ENCODE data around the gene PSMF1.

Gene PSMF1

DNA sequence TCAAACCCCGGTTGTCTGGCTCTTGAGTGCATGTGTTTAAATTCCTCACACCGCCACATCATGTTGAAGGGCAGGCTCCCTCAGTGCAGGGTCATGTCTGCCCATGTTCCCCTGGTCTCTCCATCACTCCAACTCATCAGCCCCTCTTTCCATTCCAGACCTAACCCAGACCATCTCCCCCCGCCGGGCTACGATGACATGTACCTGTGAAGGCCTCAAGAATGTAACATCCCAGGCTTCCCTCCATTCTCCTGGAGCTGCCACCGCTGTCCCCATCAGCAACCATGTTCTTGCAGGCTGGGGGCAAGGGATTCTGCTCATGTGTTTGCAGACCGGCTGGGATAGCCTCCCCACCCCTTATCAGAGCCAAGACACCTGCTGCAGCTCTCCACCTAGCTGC is 46.5 kb downstream of the PSMF1 start:
- no peak for DNase-seq (ENCODE audit: low spot score)

DNA sequence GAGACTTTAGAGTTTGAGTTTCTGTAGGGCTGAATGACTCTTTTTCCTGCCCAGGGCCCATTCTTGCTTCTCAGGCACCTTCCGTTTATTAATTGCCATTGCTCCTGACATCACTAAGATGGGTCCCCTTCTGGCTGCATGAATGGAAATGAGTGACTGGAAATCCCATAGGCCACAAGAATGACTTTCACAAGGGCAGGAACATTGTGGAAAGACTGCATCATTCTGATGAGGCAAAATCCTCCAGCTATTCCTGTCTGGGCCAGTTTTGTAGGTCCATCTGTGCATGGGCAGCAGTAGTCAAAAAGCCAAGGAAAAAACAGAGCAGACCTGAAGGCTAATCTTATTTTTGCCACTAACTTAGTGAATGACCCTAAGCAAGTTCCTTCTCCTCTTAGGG is 47.1 kb downstream of the PSMF1 start:
- no peak for DNase-seq (ENCODE audit: low spot score)

DNA sequence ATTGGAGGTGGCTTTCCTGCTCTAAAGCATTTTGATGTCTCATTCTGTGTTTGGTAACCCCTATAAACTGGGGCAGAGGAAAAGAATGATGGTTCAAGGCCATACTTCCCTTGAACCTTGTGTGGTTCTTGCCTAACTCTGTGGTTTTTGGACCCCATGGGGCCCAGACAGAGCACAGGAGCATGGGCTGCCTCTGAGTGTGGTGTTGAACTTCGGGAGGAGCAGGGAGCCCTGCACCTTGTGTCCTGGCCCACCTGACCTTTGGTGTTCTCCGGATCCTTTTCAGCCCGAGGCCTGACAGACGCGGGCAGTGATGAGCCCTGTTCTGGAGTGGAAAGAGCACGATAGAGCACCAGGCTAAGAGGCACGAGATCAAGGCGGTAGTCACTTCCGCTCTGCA is 47.5 kb downstream of the PSMF1 start:
- DNase-seq (ENCODE audit: low spot score), result no peak

DNA sequence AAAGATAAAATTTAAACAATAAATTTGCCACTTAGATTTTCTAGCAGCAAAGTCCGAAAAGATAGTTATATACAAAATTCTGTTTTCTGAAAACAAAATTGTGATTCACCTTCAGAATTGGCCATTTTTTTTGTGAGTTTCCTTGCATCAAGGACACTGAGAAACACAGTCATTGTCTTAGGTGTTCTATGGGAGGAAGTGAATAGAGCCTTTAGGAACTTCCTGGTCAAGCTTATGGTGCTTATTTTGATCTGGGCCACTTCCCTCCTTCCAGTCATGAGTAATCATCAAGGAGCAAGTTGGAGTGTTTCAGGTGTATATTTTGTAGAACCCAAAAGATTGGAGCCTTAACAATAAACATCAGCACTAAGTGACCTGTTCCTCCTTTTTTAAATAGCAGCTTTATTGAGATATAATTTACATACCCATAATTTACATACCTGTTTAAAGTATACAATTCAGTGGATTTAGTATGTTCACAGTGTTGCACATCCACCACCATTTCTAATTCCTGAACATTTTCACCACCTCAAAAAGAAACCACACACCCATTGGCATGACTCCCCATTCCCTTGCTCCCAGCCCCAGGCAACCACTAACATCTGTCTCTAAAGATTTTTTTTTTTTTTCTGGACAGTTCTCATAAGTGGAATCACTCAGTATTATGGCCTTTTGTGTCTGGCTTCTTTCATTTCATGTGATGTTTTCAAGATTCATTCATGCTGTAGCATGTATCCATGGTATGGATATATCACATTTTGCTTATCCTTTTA is 48.7 kb downstream of the PSMF1 start:
- no peak for DNase-seq (ENCODE audit: low spot score)

DNA sequence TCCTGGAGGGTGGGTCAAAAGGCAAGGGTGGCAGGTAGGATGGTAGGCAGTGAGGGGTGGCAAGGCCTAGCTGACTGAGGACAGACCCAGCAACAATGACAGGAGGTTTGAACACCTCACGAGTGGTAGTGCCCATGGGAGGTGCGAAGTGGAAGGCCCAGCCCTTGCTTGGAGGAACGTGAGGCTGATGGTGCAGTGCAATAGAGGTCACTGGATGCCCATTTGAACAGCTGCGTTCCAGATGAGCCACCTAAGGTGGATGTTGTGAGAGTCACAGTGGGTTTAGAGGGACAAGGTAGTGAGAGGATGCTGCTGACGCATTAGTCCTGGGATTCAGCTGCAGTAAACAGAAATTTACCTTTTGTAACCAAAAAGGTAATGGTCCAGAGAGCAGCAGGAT is 50.8 kb downstream of the PSMF1 start:
- no peak for DNase-seq (ENCODE audit: low spot score)

DNA sequence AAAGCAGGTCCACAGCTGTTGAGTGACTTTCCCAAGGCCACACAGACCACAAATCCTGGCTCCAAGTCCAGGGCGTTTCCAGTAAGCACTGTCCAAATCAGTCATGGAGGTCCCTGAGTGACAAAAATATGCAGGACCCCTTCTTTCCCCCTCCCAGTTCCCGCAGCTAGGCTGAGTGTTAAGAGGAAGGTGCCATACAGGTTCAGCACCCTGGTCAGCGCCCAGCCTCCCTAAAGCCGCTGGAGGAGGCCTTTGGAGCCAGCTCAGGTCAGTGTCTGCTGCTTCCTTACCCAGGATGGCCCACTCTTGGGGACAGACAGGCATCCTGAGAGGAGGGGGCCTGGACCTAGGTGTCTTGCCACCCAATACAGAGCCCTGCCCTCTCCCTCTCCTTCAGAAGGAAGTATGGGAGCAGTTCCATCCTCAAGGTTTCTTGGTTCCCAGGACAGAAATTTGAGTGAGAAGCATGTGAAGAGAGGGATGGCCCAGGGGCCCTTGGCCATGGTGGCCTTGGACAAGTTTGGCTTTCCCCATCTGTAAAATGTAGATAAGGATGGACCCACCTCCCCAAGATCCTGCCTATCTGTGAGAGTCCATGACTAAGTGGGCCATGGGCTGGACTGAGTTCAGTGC is 53.2 kb downstream of the PSMF1 start:
- peak; percentile 81 for DNase-seq (ENCODE audit: low spot score)

DNA sequence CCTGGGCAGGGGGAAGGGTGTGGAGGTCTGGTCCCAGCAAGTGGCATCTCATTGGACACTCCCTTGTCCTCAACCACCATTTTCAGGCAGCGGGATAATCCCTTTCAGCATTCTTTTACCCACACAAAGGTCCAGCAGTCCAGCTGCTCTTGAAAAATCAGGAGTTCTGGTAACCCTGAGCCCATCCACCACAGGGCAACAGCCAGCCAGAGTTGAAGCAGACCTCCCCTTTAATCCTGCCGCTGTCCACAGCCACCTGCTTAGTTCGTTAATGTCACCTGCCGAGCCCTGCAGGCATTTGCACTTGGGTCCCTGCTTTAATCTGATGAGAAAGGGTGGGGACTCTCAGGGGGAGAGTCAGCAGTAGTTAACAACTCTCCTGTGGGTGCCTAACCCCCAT is 55.3 kb downstream of the PSMF1 start:
- DNase-seq (ENCODE audit: low spot score), result no peak

DNA sequence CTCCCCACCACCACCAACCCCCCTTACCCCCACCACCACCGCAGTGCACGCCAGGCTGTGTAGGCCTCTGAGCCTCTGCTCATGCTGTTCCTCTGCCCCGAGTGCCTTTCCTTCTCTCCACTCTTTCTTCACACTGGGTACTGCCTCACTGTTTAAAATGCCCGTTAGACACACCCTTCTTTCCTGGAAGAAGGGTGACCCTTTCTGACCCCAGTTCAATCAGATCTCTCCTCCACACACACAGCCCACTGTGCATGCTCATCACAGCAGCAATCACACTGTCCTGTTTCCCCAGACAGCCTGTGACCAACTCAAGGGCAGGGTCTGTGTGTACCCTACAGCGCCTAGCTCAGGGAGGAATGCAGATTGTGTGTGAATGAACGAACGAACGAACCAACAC is 56.4 kb downstream of the PSMF1 start:
- no peak for DNase-seq (ENCODE audit: low spot score)

DNA sequence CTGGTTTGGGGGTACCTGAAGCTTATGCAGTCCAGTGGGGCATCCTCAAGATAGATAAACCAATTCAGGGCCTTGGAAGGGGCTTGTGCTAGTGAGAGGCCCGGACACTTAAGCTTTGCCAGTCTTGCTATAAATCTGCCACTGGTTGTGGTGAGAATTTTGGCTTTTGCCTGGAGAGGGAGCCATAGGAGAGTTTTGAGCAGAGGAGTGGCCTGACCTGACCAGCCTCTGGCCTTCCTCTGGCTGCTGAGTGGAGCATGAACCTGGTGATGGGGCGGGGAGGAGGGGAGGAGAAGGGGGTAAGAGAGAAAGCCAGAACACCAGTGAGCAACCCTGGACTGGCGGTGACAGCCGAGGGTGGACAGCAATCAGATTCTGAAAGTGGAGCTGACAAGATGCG is 59.3 kb downstream of the PSMF1 start:
- DNase-seq (ENCODE audit: low spot score), result peak; percentile 56

DNA sequence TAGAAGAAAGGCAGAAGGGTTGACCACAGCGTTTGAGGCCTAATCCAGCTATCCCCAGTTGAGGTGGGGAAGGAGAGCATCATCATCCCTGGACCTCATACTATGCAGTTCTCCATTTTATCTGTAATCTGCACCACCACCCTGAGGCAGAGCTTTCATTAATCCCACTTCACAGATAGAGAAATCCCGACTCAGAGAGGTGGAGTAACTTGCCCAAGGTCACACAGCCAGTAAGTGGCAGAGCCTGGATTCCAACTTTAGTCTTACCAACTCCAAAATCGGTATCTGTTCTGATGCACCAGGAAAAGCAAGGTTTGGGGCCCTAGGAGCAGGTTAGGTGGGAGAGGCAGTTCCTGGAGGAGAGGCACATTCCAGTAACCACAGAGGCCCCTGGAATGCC is 59.7 kb downstream of the PSMF1 start:
- no peak for DNase-seq (ENCODE audit: low spot score)

DNA sequence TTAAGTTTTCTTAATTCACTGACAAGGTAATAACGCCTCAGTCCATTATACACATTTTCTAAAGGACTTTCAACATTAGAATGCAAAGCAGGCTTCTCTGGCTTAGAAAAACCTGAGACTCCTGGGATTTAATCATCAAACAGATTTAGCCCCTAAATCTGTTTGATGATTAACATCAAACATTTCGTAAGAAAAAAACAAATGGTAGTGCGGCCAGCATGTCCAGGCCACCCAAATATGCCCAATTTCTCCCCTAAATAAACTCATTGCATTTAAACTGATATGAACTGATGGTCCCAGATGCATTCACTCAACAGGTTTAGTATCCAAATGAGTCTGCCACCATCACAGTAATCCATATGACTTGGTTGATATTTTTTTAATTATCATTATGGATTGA is 60.2 kb downstream of the PSMF1 start:
- DNase-seq (ENCODE audit: low spot score), result no peak

DNA sequence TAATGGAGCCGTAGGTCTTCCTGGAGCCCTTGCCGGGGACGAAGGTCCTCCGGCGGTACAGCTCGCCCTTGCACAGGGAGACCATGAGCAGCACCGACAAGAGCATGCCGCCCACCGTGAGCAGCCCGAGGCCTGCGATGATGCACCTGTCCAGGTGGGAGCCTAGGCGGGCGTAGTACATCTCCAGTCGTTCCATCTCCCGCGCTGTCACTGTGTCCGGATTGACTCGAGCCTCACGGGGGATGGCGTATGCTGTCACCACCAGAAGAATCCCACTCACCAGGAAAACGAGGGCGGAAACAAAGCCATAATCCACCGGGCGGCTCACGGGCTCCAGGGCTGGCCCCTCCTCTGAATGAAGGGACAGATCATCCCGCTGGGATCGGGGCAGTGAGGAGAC is 62.5 kb downstream of the PSMF1 start:
- no peak for DNase-seq (ENCODE audit: low spot score)

DNA sequence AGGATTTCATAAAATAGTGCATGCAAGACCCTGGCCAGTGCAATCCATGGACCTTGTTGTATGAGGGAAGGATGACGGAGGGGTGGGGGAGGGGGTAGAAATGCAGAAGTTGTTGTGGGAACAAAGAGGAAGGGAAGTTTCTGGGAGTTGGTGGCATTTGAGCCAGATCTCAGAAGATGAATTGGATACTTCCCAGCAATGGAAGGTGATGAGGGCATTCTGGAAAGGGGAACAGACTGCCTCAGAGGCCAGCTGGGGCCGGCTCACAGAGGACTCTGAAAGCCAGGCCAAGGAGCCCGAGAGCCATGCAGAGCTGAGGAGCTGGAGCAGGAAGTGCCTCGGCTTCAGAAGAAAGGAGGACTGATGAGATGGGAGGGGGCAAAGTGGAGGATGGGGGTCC is 63.7 kb downstream of the PSMF1 start:
- DNase-seq (ENCODE audit: low spot score), result no peak

DNA sequence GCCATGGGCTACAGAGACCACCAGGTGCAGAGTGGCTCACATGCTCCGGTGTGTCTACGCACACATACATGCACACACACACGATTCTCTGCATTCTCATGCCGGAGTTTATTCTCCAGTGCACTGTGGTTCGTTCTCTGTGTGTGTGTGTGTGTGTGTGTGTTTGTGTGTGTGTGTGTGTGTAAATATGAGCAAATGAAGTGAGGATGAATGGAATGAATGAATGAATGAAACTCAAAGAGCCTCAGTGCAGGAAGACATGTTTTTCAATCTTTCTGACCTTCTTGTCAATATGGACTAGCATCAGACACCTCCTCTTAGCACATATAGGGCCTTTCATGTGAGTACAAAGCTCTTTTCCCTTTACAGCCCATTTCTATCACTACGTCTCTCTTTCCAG is 64.8 kb downstream of the PSMF1 start:
- no peak for DNase-seq (ENCODE audit: low spot score)

DNA sequence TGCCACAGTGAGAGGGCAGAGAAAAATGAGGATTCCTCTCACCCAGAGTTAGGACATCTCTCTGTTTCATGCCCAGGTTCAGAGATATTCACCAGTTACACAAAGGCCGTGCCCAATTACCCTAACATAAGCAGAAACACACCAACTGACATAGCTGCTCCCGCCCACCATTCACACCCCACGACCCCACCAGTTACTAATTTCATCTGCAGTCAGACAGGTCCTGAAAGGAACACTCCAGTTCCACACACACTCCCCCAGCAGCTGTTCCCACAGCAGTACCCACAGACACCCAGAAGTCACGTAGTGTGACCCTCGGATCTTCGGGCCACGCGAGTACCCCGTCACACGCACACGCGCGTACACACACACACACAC is 65.8 kb downstream of the PSMF1 start:
- no peak for DNase-seq (ENCODE audit: low spot score)

DNA sequence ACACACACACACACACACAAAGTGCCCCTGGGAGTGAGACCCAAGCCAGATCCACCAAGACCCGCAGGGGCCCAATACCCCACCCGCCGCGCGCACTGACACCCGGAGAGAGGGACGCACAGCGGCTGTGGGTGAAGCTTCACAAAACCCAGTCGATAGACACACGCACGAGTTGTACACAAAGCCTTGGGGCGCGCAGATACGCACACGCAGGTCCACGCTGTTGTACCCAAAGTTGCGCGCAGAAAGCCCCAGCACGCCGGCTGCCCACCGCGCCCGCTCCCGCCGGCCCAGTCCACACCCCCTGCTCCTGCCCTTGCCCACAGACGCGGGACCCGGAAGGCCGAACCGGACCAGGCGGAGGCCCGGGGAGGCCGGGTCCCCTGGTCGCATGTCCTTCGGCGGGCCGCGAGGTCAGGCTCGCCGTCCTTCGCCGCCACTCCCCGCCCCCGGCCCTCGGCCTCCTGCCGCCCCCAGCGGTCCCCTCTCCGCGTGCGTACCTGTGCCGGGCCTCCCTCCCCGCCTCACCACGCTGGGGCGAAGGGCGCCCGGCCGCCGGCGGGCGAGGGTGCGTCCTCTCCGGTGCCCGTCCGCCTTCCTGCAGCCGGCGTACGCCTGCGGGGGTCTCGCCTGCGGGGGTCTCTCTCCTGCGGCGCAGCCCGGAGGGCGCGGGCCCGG is 66.4 kb downstream of the PSMF1 start, which contains the start of gene TMEM74B:
TSS of gene TMEM74B (minus strand) at position 344 of the 678 bp plus-strand sequence. CDS start 1,180 bp downstream, outside the sequence.
- DNase-seq (ENCODE audit: low spot score), result no peak

DNA sequence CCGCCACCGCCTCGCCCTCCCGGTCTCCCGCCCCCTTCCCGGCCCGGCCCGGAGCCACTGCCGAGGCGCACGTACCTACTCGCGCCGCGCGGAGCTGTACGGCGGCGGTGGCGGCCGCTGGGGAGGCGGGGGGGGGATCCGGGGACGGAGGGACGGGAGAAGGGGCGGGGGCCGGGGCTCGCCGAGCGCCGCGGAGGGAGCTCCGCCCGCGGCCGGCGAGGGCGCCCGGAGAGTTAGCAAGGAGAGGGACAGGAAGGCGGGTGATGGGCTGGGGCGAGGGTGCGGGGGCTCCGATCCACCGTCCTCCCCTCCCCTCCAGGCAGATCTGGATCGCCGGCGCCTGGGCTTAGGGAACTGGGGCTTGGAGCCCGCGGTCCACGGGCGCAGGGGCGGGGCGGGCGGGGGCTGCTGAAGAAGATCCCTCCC is 66.9 kb downstream of the PSMF1 start:
- peak; percentile 63 for DNase-seq (ENCODE audit: low spot score)

DNA sequence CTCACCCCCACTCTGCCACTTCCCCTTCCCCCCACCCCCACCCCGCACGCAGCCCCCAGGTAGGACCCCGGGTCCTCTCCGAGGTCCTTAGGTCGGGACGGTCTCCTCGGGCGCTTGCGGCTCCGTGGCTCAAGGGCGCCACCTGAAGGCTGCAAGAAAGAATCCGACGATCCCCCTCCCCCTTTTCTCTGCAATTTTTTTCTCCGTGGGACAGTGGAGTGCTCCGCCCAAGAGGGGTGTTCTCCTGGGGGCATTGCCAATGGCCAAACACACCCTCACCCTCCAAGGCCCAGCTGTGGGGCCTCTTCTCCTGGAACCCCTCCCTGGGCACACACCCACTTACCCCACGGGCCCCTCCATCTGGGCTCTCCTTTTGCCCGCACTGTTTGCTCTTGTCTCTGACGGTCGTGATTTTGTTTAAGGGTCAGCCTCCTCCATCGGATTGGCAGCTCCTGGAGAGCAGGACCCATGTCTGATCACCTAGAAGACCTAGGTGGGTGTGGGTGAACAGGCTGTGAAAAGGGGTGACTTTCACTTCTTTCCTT is 67.5 kb downstream of the PSMF1 start:
- peak; percentile 78 for DNase-seq (ENCODE audit: low spot score)

DNA sequence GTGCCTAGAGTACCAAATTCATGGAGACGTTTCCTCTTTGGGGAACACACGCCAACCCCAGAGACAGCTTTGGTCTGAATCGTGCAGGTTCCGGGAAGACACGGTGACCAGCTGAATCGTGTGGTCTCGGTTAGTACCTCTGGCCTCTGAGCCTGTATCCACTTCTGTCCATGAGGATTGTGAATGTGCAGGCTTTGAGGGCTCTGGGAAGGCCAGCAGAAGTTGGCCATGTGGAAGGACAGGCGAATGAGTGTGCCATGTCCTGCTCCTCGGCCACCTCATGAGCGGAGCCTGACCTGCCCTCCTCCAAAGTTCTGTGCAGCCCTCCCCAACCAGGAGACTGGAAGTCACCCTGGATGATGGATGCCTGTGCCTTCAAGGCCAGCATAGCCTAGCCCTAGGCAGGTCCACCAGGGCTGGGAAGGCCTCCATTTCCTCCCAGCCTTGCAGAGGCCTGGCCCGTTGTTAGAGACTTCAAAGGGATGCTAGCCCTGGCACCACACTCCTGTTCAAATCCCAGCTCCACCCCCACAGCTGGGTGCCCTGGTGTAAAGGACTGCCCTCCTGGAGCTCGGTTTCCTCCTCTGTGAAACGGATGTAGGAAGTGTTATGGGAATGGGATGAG is 68.1 kb downstream of the PSMF1 start:
- DNase-seq (ENCODE audit: low spot score), result no peak

DNA sequence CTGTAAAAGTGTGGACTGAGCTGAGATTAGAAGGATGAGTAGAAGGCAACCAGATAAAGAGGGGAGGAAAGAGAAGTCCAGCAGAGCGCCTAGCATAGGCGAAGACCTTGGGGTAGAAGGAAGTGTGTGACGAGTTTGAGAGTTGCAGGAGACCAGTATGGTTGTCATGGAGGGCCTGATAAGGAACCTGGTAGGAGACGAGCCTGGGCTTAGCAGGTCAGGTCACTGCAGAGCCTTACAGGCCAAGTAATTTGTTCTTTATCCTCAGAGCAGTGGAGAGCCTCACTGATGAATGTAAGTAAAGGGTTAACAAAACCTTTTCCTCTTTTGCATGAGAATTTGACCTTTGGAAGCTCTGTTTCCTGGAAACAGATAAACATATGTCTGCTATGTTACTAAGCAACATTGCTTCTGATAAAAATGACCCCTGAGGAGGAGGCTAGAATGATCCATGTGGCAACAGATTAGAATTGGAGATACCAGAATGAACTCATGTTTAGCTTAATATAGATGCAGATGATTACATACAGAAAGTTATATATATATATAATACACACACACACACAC is 69.3 kb downstream of the PSMF1 start:
- DNase-seq (ENCODE audit: low spot score), result no peak

DNA sequence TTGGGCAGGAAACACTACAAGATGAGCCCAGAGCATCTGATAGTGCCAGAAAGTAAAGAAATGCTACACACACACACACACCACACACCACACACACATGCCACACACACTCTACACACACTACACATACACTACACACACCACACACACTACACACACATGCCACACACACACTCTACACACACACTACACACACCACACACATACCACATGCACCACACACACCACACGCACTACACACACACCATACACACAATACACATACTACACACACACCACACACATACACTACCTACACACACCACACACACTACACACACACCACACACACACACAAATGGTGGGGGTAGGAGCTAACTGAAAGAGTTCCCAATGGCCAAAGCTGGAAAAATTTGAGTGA is 69.9 kb downstream of the PSMF1 start:
- DNase-seq (ENCODE audit: low spot score), result no peak

DNA sequence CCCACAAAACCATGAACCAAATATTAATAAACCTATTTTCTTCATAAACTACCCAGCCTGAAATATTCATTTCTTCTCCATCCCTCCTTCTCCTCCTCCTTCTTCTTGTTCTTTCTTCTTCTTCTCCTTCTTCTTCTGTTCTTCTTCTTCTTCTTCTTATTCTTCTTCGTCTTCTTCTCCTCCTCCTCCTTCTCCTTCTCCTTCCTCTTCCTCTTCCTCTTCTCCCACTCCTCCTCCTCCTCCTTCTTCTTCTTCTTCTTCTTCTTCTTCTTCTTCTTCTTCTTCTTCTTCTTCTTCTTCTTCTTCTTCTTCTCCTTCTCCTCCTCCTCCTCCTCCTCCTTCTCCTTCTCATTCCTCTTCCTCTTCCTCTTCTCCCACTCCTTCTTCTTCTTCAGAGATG is 71.4 kb downstream of the PSMF1 start:
- no peak for DNase-seq (ENCODE audit: low spot score)

Data from ecto neural progenitor cell (in vitro differentiated cells).